ENCODE measurements around the gene MRPS9.

MRPS9 gene

DNA sequence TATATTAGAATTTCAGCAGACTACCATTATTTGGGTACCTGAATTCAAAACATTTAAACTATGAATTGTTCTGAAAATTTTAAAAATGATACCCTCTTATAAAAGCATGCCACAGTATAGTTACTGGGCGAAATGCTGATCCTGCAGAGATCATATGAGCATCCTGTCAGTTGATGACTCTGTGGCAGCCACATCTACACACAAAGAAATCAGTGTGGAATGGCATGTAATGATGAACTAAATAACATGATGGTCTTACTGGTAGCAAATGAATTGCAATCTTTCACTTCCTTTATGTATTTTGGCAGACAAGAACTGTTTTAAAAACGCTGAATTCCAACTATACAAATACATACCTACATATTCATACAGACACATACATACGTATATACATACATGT is 38.3 kb downstream of the MRPS9 start:
- DNase-seq (ENCODE audit: extremely low spot score, insufficient read length, low read depth) (no peak), FAIRE-seq (no peak)

DNA sequence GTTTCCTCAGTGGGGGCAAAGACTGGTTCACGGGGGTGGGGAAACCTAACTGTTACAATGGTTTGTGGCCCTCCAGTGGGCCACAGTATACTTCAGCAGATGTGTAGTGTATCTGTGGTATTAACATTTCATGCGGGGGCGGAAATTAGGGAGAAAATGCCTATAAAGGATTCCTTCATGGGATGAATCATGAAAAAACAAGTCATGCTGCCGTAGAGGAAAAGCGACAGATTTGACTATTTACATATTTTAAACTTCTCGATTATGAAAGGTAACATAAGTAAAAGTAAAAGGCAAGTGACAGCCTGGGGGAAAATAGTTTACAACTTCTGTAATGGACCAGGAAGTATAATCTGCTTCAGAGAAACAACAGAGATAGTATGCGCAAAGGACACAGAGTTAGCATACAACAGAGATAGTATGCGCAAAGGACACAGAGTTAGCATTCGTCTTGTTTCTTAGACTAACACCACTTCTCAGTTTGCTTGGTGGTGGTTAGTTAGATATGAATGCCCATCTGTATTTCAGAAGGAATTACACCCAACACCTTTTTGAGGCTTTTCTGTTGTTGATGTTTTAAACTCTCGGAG is 41.1 kb downstream of the MRPS9 start:
- DNase-seq (ENCODE audit: extremely low spot score, insufficient read length, low read depth) (no peak), FAIRE-seq (no peak)

DNA sequence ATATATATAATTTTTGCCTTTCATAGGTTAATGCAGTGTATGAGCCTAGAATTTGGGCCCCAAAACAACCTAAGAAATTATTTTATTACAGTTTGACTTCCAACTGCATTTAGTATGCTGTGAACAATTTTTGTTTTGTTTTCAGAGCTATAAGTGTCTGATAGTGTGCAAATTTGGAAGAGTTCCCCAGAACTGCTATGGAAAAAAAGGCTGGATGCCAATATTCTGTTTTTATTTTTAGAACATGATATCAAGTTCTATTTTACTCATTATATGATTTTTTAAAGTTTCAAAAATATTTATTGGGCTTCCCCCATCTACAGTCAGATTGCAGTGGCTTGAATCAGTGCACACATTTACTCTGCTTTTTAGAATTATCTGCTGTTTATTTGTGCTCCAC is 42.6 kb downstream of the MRPS9 start:
- no peak for FAIRE-seq

DNA sequence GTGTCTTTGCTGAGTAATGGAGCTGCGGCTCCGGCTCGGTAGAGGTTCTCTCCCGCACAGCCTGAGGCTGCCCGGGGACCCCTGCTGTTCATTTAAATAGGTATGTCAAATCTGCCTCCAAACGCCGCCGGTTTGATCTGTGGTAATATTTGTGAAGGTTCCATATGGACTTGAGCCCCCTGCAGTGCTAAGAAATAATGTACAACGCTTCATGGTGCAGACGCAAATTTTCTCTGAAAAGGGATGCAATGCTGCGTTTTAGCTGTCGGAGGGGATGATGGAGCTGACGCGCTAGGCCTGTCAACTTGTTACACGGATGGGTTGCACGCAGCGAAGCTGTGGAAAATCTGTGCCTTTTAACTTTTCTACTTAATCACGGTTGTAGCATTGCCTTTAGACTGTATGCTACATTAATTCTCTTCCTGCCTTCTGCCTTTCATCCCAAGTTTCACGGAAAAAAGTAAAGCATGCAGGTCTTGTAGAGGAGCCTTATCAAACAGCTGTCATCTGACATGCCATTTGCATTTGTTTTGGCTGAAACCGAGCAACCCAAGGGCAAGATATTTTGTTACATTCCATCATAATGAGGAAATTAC is 43.2 kb downstream of the MRPS9 start:
- no peak for FAIRE-seq
- DNase-seq (ENCODE audit: extremely low spot score, insufficient read length, low read depth): no peak

More for the DNA sequence above, 42.6 kb downstream of the MRPS9 start:
- no peak for DNase-seq (ENCODE audit: extremely low spot score, insufficient read length, low read depth)

DNA sequence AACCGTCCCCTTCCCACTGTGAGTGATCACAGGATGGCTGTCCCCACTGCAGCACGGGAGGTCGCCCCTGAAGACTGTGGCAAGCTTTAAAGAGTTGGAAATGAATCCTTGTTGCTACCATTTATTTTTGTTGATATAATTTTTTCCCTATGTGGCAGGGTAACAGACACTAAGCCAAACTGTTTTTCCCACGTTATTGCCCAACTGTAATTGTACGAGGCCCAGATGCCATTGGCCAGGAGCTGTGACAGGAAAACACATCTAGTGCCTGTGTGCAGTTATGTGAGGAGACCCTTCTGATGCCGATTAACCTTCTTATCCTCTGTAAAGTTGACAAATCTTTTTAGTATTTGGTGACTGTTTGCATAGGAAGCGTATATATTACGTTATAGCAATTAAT is 44.2 kb downstream of the MRPS9 start:
- FAIRE-seq (no peak), DNase-seq (ENCODE audit: extremely low spot score, insufficient read length, low read depth) (no peak)

DNA sequence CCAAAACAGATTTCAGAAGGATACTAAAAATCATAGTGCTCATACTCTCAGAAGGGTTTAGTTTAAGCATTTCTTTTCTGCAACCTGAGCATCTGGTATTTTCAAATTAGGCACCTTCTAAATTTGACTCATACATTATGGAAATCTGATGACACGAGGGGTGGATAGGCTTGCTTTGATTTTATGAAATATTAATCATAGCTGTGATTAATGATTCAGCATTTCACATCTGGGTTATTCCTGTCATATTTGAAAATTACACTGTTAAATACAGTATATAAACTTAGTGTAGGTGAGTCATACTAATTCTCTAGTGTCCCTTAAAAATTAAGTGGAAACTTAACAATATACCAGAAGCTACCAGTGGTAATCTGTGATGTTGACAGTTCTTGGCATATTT is 47.7 kb downstream of the MRPS9 start:
- FAIRE-seq: no peak
- no peak for DNase-seq (ENCODE audit: extremely low spot score, insufficient read length, low read depth)

DNA sequence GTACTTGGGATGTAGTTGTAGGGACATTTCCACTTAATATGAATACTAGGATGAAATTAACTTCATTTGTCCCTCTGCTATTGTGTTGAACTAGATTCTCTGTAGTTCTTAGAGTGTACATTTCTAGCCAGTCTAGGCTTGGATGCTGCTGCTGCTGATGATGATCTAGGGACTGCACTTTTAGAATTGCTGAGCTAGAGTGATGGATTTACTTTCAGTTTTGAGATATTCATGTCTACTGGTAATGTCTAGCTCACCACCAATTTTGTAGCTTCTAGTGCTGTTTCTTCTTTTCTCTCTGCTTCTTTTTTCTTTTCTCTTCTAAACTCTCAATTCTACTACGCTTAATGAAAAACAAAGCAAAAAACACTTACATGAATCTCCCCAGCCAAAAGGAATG is 49.4 kb downstream of the MRPS9 start:
- DNase-seq (ENCODE audit: extremely low spot score, insufficient read length, low read depth) (no peak), FAIRE-seq (no peak)

DNA sequence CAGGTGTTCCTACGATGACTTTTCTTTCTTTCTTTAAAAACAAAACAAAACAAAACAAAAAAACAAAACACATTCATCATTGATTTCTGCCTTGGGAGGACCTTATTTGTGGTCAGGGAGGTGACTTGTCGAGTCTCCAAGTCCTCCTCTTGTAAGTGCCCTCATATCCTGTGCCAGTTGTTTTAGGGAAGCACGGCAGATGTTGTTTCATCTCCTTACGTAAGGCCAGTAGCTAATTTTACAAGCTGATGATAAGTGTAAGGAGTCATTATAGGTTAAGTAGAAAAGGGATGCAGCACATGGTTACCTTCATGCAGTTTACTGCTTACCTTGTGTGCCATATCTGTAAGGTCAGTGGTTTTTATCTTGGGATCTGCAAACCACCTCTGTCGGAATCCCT is 52.2 kb downstream of the MRPS9 start:
- DNase-seq (ENCODE audit: extremely low spot score, insufficient read length, low read depth) (no peak), FAIRE-seq (no peak)

DNA sequence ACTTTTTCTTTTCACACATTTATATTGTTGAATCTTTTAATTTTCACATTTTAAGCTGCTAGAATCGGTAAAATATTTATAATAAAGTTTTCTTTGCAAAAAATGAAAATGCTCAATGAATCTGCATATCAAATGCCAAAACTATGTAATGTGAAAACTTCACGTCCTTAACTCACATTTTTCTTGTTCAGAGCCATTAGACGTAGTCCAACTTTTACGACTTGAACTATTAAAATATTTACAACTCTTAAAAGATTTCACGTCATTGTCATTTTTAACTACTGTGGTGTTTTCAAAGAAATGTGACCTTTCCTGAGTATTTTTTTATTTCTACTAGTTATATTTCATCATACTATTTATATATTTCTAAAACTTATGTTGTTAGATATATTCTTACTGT is 54.9 kb downstream of the MRPS9 start:
- DNase-seq (ENCODE audit: extremely low spot score, insufficient read length, low read depth) (no peak), FAIRE-seq (no peak)

DNA sequence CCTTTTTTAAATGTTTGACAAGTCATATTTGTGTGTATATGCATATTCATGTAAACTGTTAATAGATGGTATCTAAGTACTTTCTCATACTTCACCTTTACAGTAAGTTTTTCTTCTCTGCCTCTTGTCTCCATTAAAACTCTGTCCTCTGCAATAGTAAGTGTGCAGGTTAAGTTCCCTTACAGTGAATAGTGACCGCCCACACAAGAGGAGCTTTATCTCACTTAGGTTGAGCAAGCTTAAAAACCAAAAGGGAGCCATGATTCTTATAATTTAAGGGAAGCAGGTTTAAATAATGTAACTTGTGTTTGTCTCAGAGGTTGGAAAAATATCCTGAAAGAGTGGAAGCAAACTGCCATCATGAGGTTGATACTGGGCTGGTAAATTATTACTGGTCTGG is 61.3 kb downstream of the MRPS9 start:
- no peak for FAIRE-seq
- no peak for DNase-seq (ENCODE audit: extremely low spot score, insufficient read length, low read depth)

DNA sequence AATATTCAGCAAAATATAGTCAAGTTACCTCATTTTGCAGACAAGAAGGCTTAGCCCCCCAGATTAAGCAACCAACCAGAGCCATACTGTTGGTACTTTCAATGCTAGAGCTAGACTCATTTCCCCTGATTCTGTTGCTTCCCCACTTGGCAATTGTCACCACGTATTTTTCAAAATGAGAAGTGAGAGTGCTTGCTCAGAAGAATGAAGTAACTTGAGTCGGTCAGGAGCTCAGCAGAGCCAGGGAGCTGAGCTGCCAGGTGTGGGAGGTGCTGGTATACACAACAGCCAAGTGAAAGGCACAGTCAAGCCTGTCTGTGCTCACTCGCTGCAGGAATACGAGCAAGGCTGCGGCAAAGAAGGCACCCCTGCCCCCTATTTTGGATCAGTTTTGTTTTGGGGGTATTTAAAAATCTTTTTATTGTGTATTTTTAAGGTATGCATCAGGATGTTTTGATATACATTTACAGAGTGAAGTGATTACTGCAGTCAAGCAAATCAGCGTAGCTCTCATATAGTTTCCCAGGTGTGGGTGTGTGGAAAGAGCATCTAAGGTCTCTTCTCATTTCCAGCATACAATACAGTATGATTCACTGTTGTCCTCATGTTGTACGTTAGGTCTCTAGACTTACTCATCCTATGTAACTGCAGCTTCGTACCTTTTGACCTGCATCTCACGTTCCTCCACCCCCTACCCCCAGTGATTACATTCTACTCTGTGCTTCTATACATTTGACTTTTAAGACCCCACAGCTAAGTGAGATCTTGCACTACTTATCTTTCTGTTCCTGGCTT is 62.4 kb downstream of the MRPS9 start:
- no peak for DNase-seq (ENCODE audit: extremely low spot score, insufficient read length, low read depth)
- peak; percentile 21 for FAIRE-seq

DNA sequence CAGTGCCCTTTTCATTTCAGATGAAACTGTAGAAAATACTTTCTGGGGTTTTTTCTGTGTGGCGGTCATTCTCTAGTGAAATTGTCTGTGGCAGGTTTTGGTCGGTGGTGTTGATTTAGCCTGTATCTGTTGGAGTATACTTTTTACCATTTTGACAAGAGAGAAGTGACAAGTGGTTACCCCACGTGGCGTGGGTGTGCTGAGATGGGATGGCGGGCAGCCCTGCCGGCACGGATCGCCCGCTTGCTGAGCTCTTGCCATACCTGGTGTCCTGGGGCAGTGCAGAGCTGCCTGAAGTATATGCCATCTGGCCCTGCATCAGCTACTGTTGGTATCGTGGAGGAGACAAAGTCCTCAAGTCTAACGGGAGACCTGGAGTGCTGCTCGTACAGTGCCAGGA is 64.1 kb downstream of the MRPS9 start:
- no peak for FAIRE-seq
- no peak for DNase-seq (ENCODE audit: extremely low spot score, insufficient read length, low read depth)

DNA sequence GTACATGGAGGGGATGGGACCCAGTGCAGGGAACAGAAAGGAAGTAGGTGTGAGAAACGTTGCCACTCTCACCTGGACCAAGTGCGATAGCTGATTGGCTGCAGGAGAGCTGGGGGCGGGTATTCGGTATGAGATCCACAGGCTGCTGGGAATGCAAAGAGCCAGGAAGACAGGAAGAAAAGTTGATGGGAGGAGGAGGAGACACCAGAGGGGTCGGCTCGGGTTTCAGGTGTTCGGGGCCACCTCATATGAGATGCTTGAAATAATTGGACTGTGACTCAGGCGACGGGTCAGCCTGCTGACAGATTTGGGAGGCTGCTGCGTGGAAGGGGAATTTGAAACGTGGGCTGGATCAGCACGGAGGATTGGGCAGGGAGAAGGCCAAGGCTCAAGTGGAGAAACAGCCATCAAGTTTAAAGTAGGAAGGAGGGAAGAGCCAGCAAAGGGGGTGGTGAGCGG is 65.1 kb downstream of the MRPS9 start:
- FAIRE-seq (no peak), DNase-seq (ENCODE audit: extremely low spot score, insufficient read length, low read depth) (no peak)

DNA sequence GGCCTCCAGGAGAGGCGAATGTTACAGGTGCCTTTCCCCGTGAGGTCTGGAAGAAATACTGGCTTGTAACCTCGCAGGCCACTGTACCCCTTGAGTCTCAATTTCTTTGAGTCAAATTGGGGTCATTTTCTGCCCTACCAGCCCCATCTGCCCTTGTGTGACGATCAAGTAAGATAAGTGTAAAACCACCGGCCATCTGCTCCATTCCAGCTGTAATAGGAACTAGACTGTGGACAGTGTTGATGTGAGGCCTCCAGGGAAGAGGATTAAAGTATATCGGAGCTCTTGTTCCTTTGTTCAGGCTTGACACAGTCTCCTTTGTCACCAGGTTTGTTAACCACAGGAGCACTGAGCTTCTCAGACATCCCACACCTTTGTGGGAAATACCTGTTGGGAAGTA is 65.6 kb downstream of the MRPS9 start:
- DNase-seq (ENCODE audit: extremely low spot score, insufficient read length, low read depth) (no peak), FAIRE-seq (no peak)

DNA sequence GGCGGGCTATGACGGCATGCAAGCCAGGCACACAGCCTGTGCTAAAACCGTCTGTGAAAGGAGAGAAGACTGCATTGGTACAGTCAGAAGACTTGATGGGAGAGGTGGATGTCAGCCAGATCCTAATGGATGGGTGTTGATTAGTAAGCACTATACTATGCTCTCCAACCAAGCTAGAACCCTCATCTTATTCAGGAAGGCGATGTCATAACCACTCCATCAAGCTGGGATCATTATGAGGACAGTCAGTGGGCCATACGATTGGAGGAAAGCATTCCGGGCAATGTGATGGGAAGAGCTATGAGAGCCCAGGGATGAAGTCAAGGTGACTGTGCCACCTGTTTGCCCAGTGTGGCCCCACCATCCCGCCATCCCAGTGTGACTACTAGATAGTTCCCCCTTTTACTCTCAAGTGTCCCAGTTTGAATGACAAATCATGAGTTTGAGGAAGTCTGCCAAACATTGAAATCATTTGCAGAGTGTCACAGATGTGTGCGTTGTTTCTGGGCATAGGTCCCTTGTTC is 66.4 kb downstream of the MRPS9 start:
- FAIRE-seq: no peak

DNA sequence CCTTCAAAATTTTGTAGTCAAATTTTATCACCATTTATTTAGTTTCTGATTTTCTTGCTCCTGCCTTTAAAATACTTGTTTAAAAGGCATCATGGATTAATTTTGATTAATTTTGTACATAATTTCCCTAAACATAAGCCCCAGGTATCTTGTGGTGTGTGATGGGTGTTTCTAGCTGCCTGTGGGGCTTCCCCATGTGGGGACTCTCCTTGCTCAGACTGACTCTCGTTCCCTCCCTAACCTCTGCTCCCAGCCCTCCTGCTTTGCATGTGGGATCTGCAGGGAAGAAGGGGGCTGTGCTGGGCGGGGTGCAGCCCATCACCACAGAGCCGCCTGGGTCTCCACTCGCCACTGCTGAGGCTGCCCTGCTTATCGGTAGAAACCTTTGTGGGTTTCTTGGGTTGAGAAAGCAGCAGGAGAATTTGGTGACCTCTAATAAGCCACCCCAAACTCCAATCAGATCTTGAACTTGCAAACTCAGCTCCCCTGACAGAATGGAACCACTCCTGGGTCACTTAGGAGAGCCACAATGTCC is 72.5 kb downstream of the MRPS9 start:
- no peak for DNase-seq (ENCODE audit: extremely low spot score, insufficient read length, low read depth)
- FAIRE-seq: no peak

More for the DNA sequence above, 66.4 kb downstream of the MRPS9 start:
- no peak for DNase-seq (ENCODE audit: extremely low spot score, insufficient read length, low read depth)

DNA sequence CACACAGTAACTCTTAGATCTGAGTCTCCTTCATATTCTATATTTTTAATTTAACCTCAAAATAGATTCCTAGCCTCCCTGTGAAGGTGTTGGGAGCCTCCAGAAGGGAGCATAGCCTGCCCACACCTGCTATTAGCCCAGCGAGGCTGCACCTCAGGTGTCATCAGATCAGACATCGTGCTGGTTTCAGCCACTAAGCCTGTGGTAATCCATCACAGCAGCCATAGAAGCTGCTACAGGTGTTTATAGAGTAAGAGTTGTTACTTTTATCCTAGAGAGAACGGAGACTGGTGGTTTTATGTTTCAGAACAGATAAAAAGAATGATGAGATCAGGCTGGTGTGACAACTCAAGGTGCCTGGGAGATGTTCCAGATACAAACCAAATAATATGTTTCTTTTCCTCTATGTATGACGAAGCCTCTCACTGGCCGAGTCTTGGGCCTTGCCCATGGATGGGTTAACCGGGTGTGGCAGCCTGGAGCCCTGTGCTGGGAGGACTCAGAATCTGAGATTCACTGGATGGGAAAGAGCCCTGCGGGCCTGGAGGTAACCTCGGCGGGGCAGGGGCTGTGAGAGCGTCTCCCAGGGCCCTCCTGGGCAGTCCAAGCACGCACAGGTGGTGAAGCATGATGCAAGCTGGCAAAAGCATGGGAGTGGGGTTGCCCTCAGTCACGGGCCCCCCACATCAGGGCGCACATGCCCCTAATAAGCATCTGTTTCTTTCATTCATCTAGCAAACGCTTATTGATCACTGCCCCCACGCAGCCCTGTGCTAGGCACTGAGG is 73.7 kb downstream of the MRPS9 start:
- FAIRE-seq (no peak), DNase-seq (ENCODE audit: extremely low spot score, insufficient read length, low read depth) (no peak)

DNA sequence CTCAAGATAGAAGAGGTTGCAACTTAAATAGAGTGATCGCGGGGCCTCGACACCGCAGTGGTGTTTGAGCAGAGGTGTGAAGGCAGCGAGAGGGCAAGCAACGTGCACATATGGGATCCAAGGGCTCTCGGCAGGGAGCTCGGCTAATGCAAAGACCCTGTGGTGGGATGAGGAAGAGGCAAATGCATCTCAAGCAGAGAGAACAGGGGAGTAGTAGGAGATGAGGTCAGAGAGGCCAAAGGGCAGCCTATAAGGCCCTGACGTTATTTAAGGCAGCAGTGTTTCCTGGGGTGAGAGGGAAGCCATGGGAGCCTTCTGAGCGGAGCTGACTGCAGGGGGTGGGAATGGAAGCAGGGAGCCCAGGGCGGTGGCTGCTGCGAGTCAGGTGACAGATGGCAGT is 74.5 kb downstream of the MRPS9 start:
- DNase-seq (ENCODE audit: extremely low spot score, insufficient read length, low read depth) (no peak), FAIRE-seq (no peak)

DNA sequence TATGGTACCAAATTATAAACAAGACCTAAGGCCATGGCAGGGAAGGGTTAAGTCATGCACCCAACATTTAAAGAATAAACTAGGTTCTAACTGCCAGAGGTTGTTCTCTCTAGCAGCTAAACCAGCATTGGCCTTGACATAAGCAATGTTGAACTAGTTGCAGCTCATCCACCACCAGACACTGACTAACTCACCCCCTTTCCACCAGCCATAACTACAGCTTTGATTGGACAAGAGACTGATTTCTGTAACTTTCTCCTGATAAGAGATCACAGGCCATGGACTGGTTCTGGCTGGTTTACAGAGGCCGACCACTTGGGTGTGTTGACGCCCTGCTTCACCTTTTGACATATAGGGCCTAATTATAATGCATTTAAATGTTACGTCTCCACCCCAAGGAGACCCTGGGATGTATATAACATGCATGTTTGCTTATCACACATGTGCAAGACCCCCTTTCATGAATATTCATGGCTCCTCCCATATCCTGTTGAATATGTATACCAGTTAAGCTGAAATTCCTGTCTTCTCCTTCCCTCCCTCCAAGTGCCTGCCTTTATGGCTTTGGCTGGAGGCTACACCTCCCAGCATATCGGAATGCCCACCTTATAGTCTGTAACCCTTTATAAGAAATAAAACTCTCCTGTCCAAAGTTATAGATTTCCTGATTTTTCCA is 75.9 kb downstream of the MRPS9 start:
- no peak for DNase-seq (ENCODE audit: extremely low spot score, insufficient read length, low read depth)
- no peak for FAIRE-seq

DNA sequence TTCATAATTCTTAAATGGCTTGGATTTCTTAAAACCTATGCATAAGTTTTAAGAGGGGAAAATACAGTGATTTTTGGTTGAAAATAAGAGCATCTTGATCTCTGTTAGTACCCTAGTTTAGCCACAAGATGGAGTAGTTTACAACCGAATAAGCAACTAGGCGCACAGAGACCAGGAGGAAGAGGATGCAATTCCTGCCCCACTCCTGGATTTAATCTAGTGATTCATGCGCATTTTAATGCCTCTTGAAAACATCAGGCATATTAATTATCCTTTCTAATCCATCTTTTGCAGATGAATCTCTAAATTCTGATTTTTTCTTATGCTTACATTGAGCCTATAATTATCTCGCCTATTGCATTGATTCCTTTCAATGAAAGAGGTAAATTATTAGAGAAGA is 76.7 kb downstream of the MRPS9 start:
- FAIRE-seq: peak; percentile 85
- peak; percentile 44 for DNase-seq (ENCODE audit: extremely low spot score, insufficient read length, low read depth)

All from GM18507 (cell line).